Measurements from ENCODE around the gene MAPK6. TPM values are rescaled to one million over a fixed set of nuclear protein-coding genes. Genes with fewer than 3 reads are reported as not detected.

The MAPK6 gene
- total RNA-seq, 1 donor: 135 TPM

GRCh38 chr15:52018244-52018643 lies 775 bp upstream of the MAPK6 start:
- peak; percentile 56 for DNase-seq (ENCODE audit: low read depth)
- H3K4me3 ChIP-seq (ENCODE audit: low read depth, low read length): peak overlapping the region; percentile 98
- TF ChIP-seq, protein P1, sequence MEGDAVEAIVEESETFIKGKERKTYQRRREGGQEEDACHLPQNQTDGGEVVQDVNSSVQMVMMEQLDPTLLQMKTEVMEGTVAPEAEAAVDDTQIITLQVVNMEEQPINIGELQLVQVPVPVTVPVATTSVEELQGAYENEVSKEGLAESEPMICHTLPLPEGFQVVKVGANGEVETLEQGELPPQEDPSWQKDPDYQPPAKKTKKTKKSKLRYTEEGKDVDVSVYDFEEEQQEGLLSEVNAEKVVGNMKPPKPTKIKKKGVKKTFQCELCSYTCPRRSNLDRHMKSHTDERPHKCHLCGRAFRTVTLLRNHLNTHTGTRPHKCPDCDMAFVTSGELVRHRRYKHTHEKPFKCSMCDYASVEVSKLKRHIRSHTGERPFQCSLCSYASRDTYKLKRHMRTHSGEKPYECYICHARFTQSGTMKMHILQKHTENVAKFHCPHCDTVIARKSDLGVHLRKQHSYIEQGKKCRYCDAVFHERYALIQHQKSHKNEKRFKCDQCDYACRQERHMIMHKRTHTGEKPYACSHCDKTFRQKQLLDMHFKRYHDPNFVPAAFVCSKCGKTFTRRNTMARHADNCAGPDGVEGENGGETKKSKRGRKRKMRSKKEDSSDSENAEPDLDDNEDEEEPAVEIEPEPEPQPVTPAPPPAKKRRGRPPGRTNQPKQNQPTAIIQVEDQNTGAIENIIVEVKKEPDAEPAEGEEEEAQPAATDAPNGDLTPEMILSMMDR (IDR thresholded peaks at IDR 0.05; ENCODE audit: insufficient read depth, low read depth, low read length): no peak

DNA sequence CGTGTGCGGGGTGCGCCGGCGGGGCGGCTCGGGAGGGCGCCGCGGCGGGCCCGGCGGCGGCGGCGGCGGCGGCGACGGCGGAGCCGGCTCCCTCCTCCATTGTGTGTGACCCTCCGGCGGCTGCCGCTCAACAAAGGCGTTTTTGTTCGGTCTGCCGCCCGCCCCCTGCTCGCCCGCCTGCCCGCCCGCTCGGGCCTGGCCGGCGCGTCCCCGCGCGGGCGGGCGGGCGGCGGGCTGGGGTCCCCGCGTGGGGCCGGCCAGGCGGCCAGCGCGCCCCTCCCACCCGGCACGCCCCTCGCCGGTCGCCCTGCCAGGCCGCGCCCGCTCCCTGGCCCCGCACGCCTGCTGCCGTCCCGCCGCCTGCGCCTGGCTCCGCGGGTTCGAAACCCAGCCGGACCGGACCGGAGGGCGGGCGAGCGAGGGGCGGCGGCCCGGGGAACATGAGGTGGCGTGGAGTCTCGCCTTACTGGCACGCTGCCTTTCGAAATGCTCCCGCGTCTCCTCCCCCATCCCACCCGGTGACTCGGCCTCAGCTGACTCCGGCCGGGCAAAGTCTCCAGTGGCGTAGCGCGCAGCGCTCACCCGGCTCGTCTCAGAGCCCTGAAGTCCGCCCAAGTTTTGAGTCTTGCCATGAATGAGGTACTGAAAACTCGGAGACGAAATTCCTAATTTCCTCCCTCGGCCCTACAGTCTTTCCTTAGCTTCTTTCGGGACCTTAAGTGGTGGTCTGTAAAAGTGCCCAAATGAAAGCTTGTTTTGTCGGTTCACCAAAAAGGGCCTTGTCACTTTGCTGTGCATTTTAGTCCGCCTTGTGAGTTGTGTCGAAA lies 588 bp downstream of the MAPK6 start:
- TF ChIP-seq, protein P1 (IDR thresholded peaks at IDR 0.05; ENCODE audit: insufficient read depth, low read depth, low read length): no peak
- peak; percentile 92 for DNase-seq (ENCODE audit: low read depth)
- H3K4me3 ChIP-seq (ENCODE audit: low read depth, low read length): peak overlapping the region; percentile 98

GRCh38 chr15:52020221-52021085 lies 1.4 kb downstream of the MAPK6 start:
- TF ChIP-seq, protein P1 (IDR thresholded peaks at IDR 0.05; ENCODE audit: insufficient read depth, low read depth, low read length): no peak
- peak overlapping the region; percentile 98 for H3K4me3 ChIP-seq (ENCODE audit: low read depth, low read length)
- peak; percentile 55 for DNase-seq (ENCODE audit: low read depth)

- TF ChIP-seq, protein P1 (IDR thresholded peaks at IDR 0.05; ENCODE audit: insufficient read depth, low read depth, low read length): no peak
- peak; percentile 96 for DNase-seq (ENCODE audit: low read depth)
- H3K4me3 ChIP-seq (ENCODE audit: low read depth, low read length): peak overlapping the region; percentile 98
These were observed 2.2 kb downstream of the MAPK6 start for GRCh38 chr15:52021128-52021671.

DNA sequence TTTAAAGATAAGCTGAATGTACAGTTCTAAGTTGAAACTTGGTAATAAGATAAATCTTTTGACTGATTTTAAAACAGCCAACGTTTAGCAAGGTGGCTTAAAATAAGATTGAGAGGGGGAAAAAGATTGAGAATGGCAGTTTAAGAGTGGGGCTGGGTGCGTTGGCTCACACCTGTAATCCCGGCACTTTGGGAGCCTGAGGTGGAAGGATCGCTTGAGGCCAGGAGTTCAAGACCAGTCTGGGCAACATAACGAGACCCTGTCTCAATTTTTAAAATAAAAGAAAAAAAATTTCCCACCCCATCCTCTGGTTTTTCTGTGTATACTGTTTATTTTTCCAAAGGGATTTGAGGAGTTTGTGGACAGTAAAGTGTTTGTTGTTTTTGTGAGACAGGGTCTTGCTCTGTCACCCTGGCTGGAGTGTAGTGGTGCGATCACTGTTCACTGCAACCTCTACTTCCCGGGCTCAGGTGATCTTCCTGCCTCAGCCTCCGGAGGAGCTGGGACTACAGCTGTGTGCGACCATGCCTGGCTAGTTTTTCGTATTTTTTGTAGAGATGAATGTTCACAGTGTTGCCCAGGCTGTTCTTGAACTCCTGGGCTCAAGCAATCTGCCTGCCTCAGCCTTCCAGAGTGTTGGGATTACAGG lies 3.0 kb downstream of the MAPK6 start:
- H3K4me3 ChIP-seq (ENCODE audit: low read depth, low read length): peak overlapping the region; percentile 98
- TF ChIP-seq, protein P1 (IDR thresholded peaks at IDR 0.05; ENCODE audit: insufficient read depth, low read depth, low read length): no peak
- no peak for DNase-seq (ENCODE audit: low read depth)

DNA sequence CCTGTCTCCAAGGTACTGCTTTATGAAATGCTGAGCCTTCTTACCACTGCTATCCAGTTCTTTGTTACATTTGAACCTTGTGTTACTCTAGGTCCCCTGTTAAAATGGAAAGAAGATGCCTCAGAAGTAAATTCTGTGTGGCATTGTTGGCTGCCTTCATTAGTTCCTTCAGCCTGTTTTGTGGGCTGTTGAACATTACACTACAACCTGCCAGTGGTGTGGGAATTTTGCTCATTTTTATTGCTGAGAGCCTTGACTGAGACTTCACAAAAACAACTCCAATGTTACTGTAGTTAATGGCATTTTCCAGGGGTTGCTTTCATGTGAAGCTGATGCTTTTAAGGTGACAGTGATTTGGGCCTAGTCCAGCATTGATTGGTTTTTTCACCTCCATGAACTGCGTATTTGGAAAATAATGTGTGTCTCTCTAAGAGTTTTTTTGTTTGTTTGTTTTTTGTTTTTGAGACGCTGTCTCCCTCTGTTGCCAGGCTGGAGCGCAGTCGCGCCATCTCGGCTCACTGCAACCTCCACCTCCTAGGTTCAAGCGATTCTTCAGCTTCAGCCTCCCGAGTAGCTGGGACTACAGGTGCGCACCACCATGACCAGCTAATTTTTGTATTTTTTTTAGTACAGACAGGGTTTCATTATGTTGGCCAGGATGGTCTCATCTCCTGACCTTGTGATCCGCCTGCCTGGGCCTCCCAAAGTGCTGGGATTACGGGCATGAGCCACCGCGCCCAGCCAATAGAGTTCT lies 4.3 kb downstream of the MAPK6 start:
- no peak overlapping the region for H3K4me3 ChIP-seq (ENCODE audit: low read depth, low read length)
- TF ChIP-seq, protein P1 (IDR thresholded peaks at IDR 0.05; ENCODE audit: insufficient read depth, low read depth, low read length): no peak
- peak; percentile 29 for DNase-seq (ENCODE audit: low read depth)
